GM19463 (cell line): Measurements from ENCODE around the gene ARHGEF33.
A peak's percentile ranks its signal among the peaks of the same experiment; 100 is the strongest.

Source experiments
- ATAC-seq: cut with Tn5 transposase; IDR thresholded peaks from one replicate; pipeline ENCODE4 v1.9.1; 2021; ENCODE audit warnings: mild to moderate bottlenecking, moderate library complexity; ENCODE audit not compliant: unreplicated experiment

ARHGEF33 gene

DNA sequence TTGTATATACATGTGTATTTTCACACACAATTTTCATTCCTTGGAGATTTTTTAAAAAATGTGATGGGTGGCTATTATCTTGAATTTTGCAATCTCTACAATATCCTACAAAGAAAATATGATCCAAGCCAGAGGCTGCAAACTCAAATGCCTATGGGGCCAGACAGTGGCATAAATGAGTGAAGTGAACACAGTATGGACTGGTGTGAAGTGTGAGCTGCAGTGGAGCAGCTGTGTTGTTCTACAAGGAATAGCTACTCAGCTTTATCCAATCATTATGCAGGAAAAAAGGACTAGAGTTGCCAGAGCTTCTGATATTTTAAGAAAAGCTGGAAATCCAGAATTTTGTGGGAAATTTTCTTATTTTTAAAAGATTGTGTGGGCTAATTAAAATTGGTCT lies 62.1 kb downstream of the ARHGEF33 start:
- ATAC-seq = no peak

DNA sequence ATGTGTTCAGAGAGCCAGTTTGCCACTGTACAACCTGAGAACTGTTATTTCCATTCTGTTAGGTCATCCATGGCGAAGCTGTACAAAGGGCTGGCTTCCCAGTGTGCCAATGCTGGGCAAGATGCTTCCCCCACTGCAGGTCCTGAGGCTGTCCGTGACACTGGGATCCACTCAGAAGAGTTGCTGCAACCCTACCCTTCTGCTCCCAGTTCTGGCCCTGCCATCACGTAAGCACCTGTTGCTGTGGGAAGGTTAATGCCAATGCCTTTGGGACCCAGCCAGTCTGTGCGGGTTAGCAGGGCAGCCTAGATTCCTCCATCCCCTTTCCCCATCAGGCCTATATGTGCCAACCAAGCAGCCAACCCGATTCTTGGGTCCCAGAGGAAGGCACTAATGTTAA lies 68.3 kb downstream of the ARHGEF33 start:
- ATAC-seq = no peak

GRCh38 chr2:38959466-38959865 lies 69.8 kb downstream of the ARHGEF33 start:
- no peak for ATAC-seq

DNA sequence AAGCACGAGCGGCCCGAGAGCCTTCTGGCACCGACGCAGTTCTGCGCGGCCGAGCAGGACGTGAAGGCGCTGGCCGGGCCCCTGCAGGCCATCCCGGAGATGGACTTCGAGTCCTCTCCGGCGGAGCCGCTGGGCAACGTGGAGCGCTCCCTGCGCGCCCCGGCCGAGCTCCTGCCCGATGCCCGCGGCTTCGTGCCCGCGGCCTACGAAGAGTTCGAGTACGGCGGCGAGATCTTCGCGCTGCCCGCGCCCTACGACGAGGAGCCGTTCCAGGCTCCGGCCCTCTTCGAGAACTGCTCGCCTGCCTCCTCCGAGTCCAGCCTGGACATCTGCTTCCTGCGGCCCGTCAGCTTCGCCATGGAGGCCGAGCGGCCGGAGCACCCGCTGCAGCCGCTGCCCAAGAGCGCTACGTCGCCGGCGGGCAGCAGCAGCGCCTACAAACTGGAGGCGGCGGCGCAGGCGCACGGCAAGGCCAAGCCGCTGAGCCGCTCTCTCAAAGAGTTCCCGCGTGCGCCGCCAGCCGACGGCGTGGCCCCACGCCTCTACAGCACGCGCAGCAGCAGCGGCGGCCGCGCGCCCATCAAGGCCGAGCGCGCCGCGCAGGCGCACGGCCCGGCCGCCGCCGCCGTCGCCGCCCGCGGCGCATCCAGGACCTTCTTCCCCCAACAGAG lies 70.4 kb downstream of the ARHGEF33 start:
- ATAC-seq = peak; percentile 78

GRCh38 chr2:38960609-38961320 lies 71.1 kb downstream of the ARHGEF33 start:
- no peak for ATAC-seq

DNA sequence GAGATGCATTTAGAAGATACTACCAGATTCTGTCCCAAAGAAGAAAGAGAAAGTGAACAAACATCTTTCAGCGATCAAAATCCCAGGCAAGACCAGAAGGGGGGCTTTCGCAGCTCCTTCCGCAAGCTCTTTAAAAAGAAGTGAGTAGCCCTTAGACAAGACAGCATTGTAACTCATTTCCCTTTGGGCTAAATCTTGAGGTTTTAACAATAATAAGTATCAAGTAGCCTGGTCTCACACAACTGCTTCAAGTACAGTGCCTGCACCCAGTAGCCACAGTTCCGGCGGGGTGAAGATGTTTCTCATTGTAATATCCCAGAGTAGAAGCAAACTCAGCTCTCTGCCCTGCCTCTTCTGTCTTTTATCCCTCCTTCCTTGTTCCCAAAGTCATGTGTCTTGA lies 76.3 kb downstream of the ARHGEF33 start:
- ATAC-seq = no peak

DNA sequence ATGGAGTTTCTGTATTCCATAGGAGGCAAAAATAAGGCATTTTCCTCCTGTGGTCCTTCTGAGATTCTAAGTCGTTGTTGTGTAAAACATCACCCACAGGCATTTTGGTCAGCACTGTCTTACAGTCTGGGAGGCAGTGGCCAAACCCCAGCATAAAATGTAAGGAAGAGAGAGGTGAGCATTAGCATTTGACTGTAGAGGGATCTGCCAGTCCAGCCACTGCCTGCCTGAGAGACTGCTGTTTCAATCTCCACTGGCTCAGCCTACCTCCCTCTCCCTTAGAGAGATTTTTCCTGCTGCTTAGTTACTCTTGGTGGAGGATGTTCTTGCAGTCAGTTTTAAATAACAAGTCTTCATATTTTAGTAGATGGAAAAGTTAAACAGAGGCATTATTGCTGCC lies 77.0 kb downstream of the ARHGEF33 start:
- ATAC-seq = no peak

GRCh38 chr2:38968021-38968420 lies 78.3 kb downstream of the ARHGEF33 start:
- no peak for ATAC-seq

GRCh38 chr2:38971377-38971776 lies 81.7 kb downstream of the ARHGEF33 start:
- no peak for ATAC-seq

DNA sequence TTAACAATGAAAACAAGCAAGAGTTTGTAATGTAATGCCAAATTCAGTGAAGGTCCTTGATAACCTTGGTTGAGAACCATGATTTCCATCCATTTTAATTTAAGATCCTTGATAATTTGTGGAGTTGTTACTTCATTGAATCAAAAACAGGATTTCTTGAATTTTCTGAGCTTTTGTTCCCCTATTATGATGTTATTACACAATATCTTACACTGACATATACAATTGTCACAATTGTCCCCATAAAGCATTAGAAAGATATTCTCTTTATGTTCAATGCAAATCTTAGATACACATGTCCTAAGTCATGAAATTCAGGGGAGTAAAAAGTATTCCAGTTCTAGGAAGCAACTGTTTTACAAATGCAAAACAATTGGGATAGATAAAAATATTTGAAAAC lies 83.6 kb downstream of the ARHGEF33 start:
- no peak for ATAC-seq

DNA sequence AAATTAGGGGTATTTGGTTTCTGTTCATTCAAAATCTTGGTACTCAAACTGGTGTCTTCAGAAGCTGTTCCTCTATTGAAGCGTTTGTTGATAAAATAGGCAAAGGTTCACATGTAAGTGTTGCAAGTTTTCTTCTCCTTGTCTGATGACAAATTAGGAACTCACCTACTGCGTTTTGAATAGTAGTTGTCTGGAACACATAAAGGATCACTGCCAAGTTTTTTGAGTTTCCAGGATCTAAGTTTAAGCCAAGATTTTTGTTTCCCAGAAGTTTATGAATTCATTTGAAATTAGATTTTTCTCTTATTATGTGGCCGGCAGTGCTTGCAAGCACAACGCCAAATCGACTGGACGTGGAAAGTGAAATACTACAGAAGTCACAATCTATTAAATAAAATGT lies 85.4 kb downstream of the ARHGEF33 start:
- no peak for ATAC-seq

DNA sequence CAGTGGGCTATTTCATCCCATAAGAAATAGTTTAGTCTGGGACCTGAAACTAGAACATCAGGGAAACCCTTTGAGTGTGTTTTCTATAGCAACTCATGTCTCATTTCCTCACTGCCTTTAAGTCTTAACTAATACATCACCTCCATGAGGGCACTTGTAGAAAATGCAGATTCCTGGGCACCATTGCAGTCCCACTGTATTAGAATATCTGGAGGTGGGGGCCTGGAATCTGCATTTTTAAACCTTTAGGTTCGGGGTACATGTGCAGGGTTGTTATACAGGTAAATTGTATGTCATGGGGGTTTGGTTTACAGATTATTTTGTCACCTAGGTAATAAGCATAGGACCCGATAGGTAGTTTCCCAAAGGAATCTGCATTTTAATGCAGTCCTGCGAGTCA lies 87.4 kb downstream of the ARHGEF33 start:
- no peak for ATAC-seq

- no peak for ATAC-seq
Measured at GRCh38 chr2:38978296-38978903, 88.7 kb downstream of the ARHGEF33 start.

GRCh38 chr2:38978908-38979307 lies 89.2 kb downstream of the ARHGEF33 start:
- no peak for ATAC-seq

DNA sequence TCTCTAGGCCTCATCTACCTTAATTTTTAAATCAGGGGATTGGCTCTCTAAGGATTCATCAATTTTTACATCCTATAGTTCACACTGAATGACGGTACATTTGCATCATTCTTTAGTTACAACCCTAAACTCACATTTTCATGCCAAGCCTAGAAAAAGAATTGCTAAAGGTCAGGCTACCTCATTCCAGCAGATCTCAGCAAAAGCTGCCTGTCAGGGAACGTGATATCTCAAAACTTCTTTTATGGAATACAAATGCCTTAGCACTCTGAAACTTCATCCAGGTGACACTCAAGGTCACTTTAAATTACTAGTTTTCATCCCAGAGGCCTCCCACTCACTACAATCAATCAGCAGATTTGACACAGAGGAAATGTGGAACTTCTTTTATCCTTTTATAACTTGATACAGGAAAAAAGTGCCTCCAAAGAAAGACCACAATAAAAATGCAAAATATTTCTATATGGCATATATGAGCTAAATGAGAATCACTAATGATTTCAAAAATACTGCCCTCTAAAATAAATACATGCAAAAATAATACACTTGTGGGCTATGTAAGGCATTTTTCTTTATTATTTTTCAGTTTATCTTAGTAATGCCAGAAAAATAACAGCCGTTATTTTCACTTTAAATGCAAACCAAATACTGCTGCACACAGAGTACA lies 91.5 kb downstream of the ARHGEF33 start:
- no peak for ATAC-seq

DNA sequence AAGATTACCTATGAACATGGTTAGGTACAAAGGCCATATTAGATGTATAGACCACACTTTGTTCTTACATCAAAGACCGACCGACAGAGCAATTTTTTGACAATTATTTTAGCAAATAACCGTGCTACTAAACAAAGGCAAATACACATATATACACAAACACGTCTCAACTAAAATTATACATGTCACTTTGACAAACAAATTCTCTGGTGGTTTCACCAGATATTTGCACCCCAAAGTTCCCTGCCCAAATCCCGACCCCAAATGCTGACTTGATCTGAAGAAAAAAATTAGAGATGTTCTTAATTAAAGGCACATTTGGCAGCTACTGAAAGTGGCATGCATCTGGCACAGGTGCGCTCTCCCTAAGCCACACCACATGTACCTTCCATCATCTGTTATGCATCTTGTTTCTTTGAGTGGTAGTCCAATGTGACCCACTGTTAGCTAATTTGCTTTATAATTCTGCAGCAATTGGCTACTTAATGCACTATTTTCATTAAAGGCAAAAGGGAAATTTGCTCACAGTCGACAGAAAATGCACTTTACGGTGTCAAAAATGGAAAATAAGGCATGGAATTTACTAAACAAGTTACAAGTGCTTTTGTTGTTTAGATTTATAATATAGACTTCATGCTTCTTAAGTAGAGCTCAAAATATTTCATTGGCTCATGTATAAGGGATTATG lies 92.1 kb downstream of the ARHGEF33 start:
- ATAC-seq = no peak

- ATAC-seq = no peak
Measured at GRCh38 chr2:38982498-38982897, 92.8 kb downstream of the ARHGEF33 start.

DNA sequence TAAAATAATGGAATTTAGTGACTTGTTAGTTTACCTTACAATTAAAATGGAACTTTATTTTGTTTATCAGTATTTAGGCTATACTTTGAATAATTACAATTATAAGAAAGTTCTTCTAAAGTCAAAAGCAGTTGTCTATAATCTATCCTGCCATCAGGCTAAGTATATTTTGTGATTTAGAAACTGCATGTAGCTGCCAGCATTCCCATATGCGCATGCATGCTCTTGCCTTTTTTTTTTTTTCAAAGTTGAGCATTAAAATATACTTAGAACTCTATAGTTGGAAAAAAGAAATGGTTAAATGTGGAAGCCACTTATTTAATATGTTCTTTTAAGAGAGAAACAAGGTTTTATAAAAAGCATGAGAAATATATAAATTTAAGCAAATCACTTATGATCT lies 99.0 kb downstream of the ARHGEF33 start:
- no peak for ATAC-seq

GRCh38 chr2:38991899-38992298 lies 102.2 kb downstream of the ARHGEF33 start:
- no peak for ATAC-seq

- no peak for ATAC-seq
Measured at GRCh38 chr2:38997781-38998180, 108.1 kb downstream of the ARHGEF33 start.

DNA sequence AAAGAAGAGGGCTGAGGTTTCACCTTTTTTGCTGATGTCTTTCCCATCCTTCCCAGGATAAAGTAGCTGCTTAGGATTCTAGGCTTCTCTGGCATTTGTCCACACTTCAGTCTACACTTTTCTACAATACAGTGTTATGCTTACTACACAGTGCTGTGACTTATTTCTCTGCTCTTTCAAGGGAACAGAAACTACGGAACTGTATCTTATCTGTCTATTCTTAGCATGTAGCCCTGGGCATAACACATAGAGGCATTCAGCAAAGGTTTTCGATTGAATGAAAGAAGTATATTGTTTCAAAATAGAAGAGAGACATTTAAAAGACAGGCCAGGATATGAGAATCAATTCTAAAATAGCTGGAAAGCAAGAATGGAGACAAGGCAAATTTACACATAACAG lies 110.9 kb downstream of the ARHGEF33 start:
- no peak for ATAC-seq
